ENCODE results near the gene ZNF318.
"Not testable (repeated sequence)": the region's sequence is repeated elsewhere in the genome, so short reads cannot be mapped to it uniquely, and the experiment has no call there.

Gene ZNF318

GRCh38 chr6:43378631-43379030 is 9.2 kb upstream of the ZNF318 start:
- no peak for TF ChIP-seq CTCF (IDR thresholded peaks at IDR 0.05; ENCODE audit: insufficient read depth, missing control alignments)
- FAIRE-seq (no peak), DNase-seq (ENCODE audit: insufficient read length, low spot score) (no peak)

GRCh38 chr6:43377710-43378229 is 8.3 kb upstream of the ZNF318 start:
- FAIRE-seq, result no peak
- DNase-seq (ENCODE audit: insufficient read length, low spot score), result no peak
- no peak for TF ChIP-seq CTCF (IDR thresholded peaks at IDR 0.05; ENCODE audit: insufficient read depth, missing control alignments)

GRCh38 chr6:43376551-43376981 is 7.1 kb upstream of the ZNF318 start:
- DNase-seq (ENCODE audit: insufficient read length, low spot score) (no peak), FAIRE-seq (no peak)
- TF ChIP-seq CTCF (IDR thresholded peaks at IDR 0.05; ENCODE audit: insufficient read depth, missing control alignments), result no peak

- DNase-seq (ENCODE audit: insufficient read length, low spot score), result no peak
These were observed 6.2 kb upstream of the ZNF318 start for GRCh38 chr6:43375693-43376092.

GRCh38 chr6:43373252-43373875 is 3.9 kb upstream of the ZNF318 start:
- no peak for DNase-seq (ENCODE audit: insufficient read length, low spot score)
- TF ChIP-seq CTCF (IDR thresholded peaks at IDR 0.05; ENCODE audit: insufficient read depth, missing control alignments), result no peak
- FAIRE-seq, result no peak

More at GRCh38 chr6:43375693-43376092, 6.2 kb upstream of the ZNF318 start:
- FAIRE-seq, result no peak
- TF ChIP-seq CTCF (IDR thresholded peaks at IDR 0.05; ENCODE audit: insufficient read depth, missing control alignments), result no peak

- DNase-seq (ENCODE audit: insufficient read length, low spot score); FAIRE-seq: not testable (repeated sequence)
These were observed 645 bp upstream of the ZNF318 start for GRCh38 chr6:43370003-43370580.

- DNase-seq (ENCODE audit: insufficient read length, low spot score), result no peak
- TF ChIP-seq CTCF (IDR thresholded peaks at IDR 0.05; ENCODE audit: insufficient read depth, missing control alignments), result no peak
- FAIRE-seq, result no peak
These were observed 937 bp downstream of the ZNF318 start for GRCh38 chr6:43368259-43369160.

All from D721Med (cell line).